HepG2 (cell line): ENCODE results near the gene CAMTA1. TPM values are rescaled to one million over a fixed set of nuclear protein-coding genes. Genes with fewer than 3 reads are reported as not detected.

Experiments used
- ATAC-seq: fragments of 200-7000 bp; cut with Tn5 transposase; 3 replicates; pipeline ENCODE4 v1.9.1; 2020; ENCODE audit warnings: mild to moderate bottlenecking, moderate library complexity
- BruUV-seq: library from RNA; stranded (reverse); fragments of 400-500 nt; replicated peaks from 2 replicates; lab custom pipeline; 2021; lab: Mats Ljungman, UMichigan
- CTCF ChIA-PET: fragments of 300-600 bp; formaldehyde crosslinking; extraction: SDS; loops from one replicate; lab custom pipeline; 2021; ENCODE audit warnings: low total read pairs, inconsistent platforms, low intra/inter-chr PET ratio; lab: Yijun Ruan, JAX
- POLR2A ChIA-PET: fragments of 350-600 bp; sonication (Branson Sonifier 250); formaldehyde crosslinking; loops from one replicate; lab custom pipeline; 2020; ENCODE audit warnings: antibody characterized with exemption, inconsistent platforms; lab: Yijun Ruan, JAX
- DNase-seq: peaks from one replicate; pipeline ENCODE4 v3.0.0-alpha.2; 2015; ENCODE audit warnings: low spot score
- FAIRE-seq: peaks from 3 replicates; lab custom pipeline; 2011; peaks lifted over from hg19 to GRCh38; lab: Jason Lieb, UNC
- H2AFZ ChIP-seq: one replicate; pipeline ENCODE4 v1.6.1; 2011; ENCODE audit warnings: low read length, inconsistent platforms
- H3K27ac ChIP-seq: fragments of 300-600 bp; 3 replicates; pipeline ENCODE4 v1.8.0; 2011; ENCODE audit warnings: mixed run types, mild to moderate bottlenecking, mixed read lengths, low read length, inconsistent platforms; ENCODE audit not compliant: insufficient read depth; ENCODE audit errors: extremely low read length
- H3K27me3 ChIP-seq, 2 experiments: fragments of 200-600 bp in 1 of 2; 2 replicates in 1 of 2; 3 replicates in 1 of 2; pipeline versions ENCODE4 v1.6.0 to v1.8.0; 2011; ENCODE audit warnings: low read length in 2 of 2, mild to moderate bottlenecking in 2 of 2, moderate library complexity in 2 of 2, inconsistent platforms in 1 of 2; ENCODE audit not compliant: insufficient read depth in 2 of 2, control insufficient read depth in 1 of 2
- H3K36me3 ChIP-seq, 2 experiments: fragments of 200-600 bp in 1 of 2; replicated peaks in 1 of 2; 2 replicates in 1 of 2; 3 replicates in 1 of 2; pipeline versions ENCODE4 v1.5.1 to v1.8.0; 2011; ENCODE audit warnings: low read length in 2 of 2, inconsistent platforms in 1 of 2; ENCODE audit not compliant: insufficient read depth in 2 of 2, control insufficient read depth in 1 of 2
- H3K4me1 ChIP-seq: 2 replicates; pipeline ENCODE4 v1.5.1; 2012; ENCODE audit warnings: low read length, inconsistent platforms; ENCODE audit not compliant: insufficient read depth
- H3K4me2 ChIP-seq: 2 replicates; pipeline ENCODE4 v1.6.0; 2011; ENCODE audit warnings: low read depth, low read length, inconsistent platforms
- H3K4me3 ChIP-seq, 3 experiments: fragments of 200-600 bp in 1 of 3; sonication (generic), shearing (Covaris generic) in 1 of 3; replicated peaks in 1 of 3; 2 replicates each; pipeline ENCODE4 v1.5.1; 2011 to 2016; ENCODE audit warnings: low read length in 3 of 3, inconsistent platforms in 2 of 3, low read depth in 2 of 3, mild to moderate bottlenecking in 2 of 3, control low read depth in 1 of 3, mixed read lengths in 1 of 3; ENCODE audit not compliant: insufficient read depth in 1 of 3
- H3K79me2 ChIP-seq: one replicate; pipeline ENCODE4 v1.6.1; 2011; ENCODE audit warnings: low read length, inconsistent platforms; ENCODE audit not compliant: insufficient read depth
- H3K9ac ChIP-seq: 2 replicates; pipeline ENCODE4 v1.6.0; 2011; ENCODE audit warnings: mild to moderate bottlenecking, low read depth, low read length, inconsistent platforms; ENCODE audit not compliant: insufficient read depth
- H3K9me3 ChIP-seq: 2 replicates; pipeline ENCODE4 v1.5.1; 2012; ENCODE audit warnings: mild to moderate bottlenecking, low read length
- H4K20me1 ChIP-seq: 2 replicates; pipeline ENCODE4 v1.6.0; 2011; ENCODE audit warnings: inconsistent platforms, mild to moderate bottlenecking, low read length, moderate library complexity; ENCODE audit not compliant: insufficient read depth
- WGBS: methylation state at CpG from one replicate; pipeline ENCODE4 v1.1.6; 2017; ENCODE audit warnings: low lambda C conversion rate; 5-methylcytosine and 5-hydroxymethylcytosine counted together
- in situ Hi-C: cut with HindIII; loops from 2 replicates; pipeline ENCODE4 v1.10.0; 2017; ENCODE audit warnings: low pct_unique_long_range_greater_than_20kb; ENCODE audit not compliant: extremely low pct_ligation_motif_present
- intact Hi-C: fragments of 100-400 bp; cut with micrococcal nuclease; formaldehyde crosslinking; loops from one replicate; pipeline ENCODE4 v1.10.0; 2022; ENCODE audit not compliant: unreplicated experiment
- polyA plus RNA-seq, 8 experiments: library from polyadenylated mRNA; depleted of rRNA in 3 of 8; stranded (reverse) in 7 of 8; unstranded in 1 of 8; fragments of >200 nt; fragmentation: Illumina TruSeq in 4 of 8; extraction: Trizol in 4 of 8; gene quantifications; 2 replicates each; pipeline versions ENCODE4 v1.2.1 to v1.2.3, GENCODE V29; 2011 to 2016; ENCODE audit warnings: low read depth in 4 of 8, missing spikeins in 1 of 8, mixed read lengths in 1 of 8; ENCODE audit not compliant: insufficient read depth in 1 of 8
- total RNA-seq, 5 experiments: library from RNA; depleted of rRNA; stranded (reverse); fragments of >200 nt; fragmentation: Illumina TruSeq; extraction: Trizol; gene quantifications; 2 replicates each; pipeline ENCODE4 v1.2.3, GENCODE V29; 2016; ENCODE audit warnings: low read depth in 1 of 5
- TF ChIP-seq, protein P1 (sequence below): sonication (generic); formaldehyde crosslinking; IDR thresholded peaks from 2 replicates; pipeline ENCODE4 v1.4.0; 2020; ENCODE audit warnings: missing genetic modification reagents
- TF ChIP-seq, protein P2 (sequence below), 2 experiments: IDR thresholded peaks; 2 replicates each; pipeline ENCODE4 v1.6.1; 2011 to 2012; ENCODE audit warnings: low read length in 2 of 2, borderline replicate concordance in 1 of 2, low read depth in 1 of 2, mild to moderate bottlenecking in 1 of 2, moderate library complexity in 1 of 2

The CAMTA1 gene
- total and polyA plus RNA-seq, 2 of the 13 experiments (the other 11 are each of a cell fraction or from before 2014, with no cell fraction given), result 25.0 to 36.4 TPM

DNA sequence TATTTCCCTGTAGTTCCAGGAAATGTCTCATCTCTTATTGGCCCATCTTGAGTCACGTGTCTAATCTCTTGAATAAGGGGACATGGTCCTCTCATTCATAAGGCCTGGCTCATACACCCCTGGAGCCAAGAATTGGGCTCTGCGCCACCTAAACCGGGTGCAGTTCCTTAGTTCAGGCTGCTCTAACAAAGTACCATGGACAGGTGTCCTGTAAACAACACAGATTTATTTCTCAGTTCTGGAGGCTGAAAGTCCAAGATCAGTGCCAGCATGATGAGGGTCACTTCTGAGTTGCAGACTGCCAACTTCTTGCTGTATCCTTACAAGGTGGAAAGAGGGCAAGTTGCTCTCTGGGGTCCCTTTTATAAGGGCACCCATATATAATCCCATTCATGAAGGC, 925.6 kb downstream of the CAMTA1 start:
- Histone ChIP-seq H3K4me1 (no peaks in the 10 kb centered on the region), H3K4me2 (no peak overlapping the region), H3K27ac (no peak overlapping the region), H3K9ac (no peak overlapping the region), H3K9me3 (no peaks in the 10 kb centered on the region), H3K36me3 (no peaks in the 10 kb centered on the region), H3K27me3 (no peaks in the 10 kb centered on the region), H2AFZ (no peak overlapping the region), H3K79me2 (no peaks in the 10 kb centered on the region), H3K4me3 (no peak overlapping the region), H4K20me1 (no peaks in the 10 kb centered on the region)
- no TSS peak for BruUV-seq
- POLR2A ChIA-PET, result no interaction called here
- no peak for ATAC-seq
- FAIRE-seq, result no peak
- WGBS, result 100% methylated on average over 3 of the region's 3 CpGs
- intact Hi-C loops, result no loop called here
- CTCF ChIA-PET, result no interaction called here
- TF ChIP-seq, protein P1, sequence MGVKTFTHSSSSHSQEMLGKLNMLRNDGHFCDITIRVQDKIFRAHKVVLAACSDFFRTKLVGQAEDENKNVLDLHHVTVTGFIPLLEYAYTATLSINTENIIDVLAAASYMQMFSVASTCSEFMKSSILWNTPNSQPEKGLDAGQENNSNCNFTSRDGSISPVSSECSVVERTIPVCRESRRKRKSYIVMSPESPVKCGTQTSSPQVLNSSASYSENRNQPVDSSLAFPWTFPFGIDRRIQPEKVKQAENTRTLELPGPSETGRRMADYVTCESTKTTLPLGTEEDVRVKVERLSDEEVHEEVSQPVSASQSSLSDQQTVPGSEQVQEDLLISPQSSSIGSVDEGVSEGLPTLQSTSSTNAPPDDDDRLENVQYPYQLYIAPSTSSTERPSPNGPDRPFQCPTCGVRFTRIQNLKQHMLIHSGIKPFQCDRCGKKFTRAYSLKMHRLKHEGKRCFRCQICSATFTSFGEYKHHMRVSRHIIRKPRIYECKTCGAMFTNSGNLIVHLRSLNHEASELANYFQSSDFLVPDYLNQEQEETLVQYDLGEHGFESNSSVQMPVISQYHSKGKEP (CRISPR knock-in tag), result no peak
- TF ChIP-seq, protein P2, sequence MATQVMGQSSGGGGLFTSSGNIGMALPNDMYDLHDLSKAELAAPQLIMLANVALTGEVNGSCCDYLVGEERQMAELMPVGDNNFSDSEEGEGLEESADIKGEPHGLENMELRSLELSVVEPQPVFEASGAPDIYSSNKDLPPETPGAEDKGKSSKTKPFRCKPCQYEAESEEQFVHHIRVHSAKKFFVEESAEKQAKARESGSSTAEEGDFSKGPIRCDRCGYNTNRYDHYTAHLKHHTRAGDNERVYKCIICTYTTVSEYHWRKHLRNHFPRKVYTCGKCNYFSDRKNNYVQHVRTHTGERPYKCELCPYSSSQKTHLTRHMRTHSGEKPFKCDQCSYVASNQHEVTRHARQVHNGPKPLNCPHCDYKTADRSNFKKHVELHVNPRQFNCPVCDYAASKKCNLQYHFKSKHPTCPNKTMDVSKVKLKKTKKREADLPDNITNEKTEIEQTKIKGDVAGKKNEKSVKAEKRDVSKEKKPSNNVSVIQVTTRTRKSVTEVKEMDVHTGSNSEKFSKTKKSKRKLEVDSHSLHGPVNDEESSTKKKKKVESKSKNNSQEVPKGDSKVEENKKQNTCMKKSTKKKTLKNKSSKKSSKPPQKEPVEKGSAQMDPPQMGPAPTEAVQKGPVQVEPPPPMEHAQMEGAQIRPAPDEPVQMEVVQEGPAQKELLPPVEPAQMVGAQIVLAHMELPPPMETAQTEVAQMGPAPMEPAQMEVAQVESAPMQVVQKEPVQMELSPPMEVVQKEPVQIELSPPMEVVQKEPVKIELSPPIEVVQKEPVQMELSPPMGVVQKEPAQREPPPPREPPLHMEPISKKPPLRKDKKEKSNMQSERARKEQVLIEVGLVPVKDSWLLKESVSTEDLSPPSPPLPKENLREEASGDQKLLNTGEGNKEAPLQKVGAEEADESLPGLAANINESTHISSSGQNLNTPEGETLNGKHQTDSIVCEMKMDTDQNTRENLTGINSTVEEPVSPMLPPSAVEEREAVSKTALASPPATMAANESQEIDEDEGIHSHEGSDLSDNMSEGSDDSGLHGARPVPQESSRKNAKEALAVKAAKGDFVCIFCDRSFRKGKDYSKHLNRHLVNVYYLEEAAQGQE (IDR thresholded peaks at IDR 0.05; ENCODE audit: borderline replicate concordance in 1 of 2, low read depth in 1 of 2, low read length in 2 of 2), result peak in 1 of 2 experiments; percentile 52; a peak in 1 of 4 replicates
- DNase-seq, result no peak
- in situ Hi-C loops, result no loop called here
